Coronary artery (tissue), 2 donors: ENCODE results near the gene ZNF32.
"Not testable (repeated sequence)": the region's sequence is repeated elsewhere in the genome, so short reads cannot be mapped to it uniquely, and the experiment has no call there.

Experiments used
- DNase-seq: peaks from one replicate; pipeline ENCODE4 v3.0.0-alpha.2; 2017; ENCODE audit warnings: low spot score
- H3K27ac ChIP-seq, 2 donors: fragments of 200-600 bp; sonication (generic); one replicate each; pipeline ENCODE4 v1.5.1; 2016 to 2019
- H3K4me3 ChIP-seq: fragments of 200-600 bp; sonication (generic); 2 replicates; pipeline ENCODE4 v1.5.1; 2016; ENCODE audit warnings: mild to moderate bottlenecking, moderate library complexity
- CTCF ChIP-seq: fragments of 200-600 bp; sonication (generic); IDR thresholded peaks from one replicate; pipeline ENCODE4 v1.5.1; 2019; ENCODE audit warnings: antibody characterized with exemption

The ZNF32 gene

DNA sequence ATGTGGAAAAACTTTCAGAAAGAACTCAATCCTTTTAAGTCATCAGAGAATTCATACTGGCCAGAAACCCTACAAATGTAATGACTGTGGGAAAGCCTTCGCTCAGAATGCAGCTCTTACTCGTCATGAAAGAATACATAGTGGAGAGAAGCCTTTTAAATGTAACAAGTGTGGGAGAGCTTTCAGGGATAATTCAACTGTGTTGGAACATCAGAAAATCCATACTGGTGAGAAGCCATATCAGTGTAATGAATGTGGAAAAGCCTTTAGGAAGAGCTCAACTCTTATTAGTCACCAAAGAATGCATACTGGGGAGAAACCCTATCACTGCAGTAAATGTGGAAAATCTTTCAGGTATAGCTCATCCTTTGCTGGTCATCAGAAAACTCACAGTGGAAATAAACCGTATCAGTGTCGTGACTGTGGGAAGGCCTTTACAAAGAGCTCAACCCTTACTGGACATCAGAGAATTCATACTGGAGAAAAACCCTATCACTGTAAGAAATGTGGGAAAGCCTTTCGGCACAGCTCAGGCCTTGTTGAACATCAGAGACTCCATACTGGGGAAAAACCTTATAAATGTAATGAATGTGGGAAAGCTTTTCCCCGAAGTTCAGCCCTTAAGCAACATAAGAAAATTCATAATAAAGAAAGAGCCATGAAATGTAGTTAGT, 31.8 kb downstream of the ZNF32 start:
- Histone ChIP-seq H3K27ac (no peak overlapping the region), H3K4me3 (no peak overlapping the region)
- no peak for DNase-seq
- no peak for TF ChIP-seq CTCF

DNA sequence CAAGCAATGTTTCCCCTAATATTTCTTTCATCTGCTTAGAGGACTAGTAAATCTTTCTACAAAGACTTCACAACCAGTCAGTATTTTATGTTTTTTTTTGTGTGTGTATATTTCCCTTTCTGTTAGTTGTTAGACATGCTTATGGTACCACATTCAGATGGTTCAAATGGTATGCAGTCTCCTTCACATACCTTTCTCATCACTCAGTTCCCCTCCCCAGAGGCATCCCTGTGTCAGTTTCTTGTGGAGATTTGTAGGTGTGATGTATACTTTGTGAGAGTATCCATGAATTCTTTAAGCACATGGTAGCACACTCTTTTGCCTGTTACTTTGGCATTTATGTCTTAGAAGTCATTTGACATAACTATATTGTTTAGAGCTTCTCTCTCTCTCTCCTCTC, 38.0 kb downstream of the ZNF32 start:
- Histone ChIP-seq H3K4me3 (no peak overlapping the region), H3K27ac (no peak overlapping the region)
- no peak for TF ChIP-seq CTCF
- DNase-seq: no peak

DNA sequence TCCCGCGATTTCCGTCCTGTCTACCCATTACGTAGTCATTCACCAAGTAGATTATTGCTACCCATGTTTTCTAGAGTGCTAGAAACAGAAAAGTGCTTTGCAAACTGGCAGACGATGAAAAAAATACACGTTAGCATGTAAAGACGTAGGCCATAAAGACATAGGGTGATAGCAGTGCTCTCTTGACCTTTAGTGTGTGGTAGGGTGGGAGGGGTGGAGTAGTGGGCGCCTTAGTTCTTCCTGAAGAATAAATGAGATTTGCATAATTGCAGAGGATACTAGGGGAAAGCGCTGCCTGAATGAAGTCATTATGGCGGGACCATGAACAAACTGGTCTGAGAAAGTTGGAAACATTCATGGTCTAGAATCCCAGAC, 41.5 kb downstream of the ZNF32 start:
- Histone ChIP-seq H3K4me3 (peak overlapping the region; percentile 100), H3K27ac (no peak overlapping the region)
- no peak for TF ChIP-seq CTCF
- no peak for DNase-seq

DNA sequence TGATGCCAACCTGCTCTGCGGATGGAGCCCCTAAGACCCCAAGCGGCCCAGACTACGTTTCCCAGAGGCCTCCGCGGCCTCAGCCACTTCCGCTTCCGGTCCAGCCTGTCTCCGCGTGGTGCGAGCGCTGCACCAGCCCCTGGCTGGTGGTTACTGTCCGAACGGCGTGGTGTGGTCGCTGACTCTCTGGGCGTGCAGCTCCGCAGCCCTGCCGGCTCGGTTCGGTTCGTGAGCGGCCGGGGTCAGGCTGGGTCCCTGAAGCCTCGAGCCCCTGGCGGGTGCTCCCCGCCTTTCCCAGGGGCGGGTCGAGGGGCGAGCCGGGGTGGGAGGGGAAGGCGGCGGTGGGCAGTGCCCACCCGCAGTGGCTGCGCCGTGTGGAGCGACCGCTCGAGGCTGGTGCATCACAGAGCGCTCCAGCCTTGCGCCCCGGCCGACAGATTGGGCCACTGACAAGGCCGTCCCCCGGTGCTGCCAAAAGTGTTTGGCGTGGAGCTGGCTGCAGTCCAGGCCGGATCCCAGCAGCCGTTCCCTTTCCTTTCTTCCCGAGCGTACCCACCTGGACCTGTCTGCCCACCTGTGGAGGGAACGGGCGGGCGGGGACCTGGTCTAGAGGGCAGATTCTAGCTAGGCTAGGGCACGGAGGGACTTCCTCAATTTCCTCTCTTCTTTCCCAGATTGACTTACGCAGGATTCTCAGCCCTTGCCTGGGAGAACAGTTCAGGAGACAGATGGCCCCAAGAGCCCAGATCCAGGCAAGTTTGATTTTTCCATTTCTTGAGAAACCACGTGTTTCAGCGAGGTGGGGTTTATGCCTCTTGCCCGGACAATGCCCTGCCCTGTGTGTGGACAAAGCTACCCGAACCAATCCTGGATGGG, 42.1 kb downstream of the ZNF32 start, which contains the start of gene ZNF485:
TSS of gene ZNF485 (plus strand) at position 116 of the 876 bp plus-strand sequence. CDS start at position 729, 613 bp downstream.
- no peak for TF ChIP-seq CTCF
- peak; percentile 79 for DNase-seq
- Histone ChIP-seq H3K27ac (peak within 1 kb of the TSS; percentile 19 to 85), H3K4me3 (peak within 1 kb of the TSS; percentile 100)

DNA sequence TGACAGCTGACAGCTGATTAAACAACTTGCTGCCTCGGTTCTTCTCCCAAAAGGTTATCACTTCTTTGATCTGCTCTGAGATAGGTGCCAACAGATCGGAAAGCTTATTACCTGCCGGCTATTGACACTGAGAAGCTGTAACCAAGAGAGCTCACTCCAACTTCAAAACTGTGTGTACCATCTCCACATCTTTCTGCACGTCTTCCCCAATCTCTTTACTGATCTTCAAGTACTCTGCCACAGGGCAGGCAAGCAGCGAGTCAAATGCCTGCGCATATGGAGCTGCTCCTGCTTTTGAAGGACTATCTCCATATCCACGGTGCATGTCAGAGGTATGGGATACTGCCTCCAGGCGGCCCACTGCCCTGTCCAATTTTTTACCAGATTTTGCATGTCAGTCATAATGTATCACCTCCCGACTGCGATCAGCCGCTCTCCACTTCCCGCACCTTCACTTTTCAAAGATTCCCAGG, 42.8 kb downstream of the ZNF32 start:
- peak overlapping the region; percentile 100 for H3K4me3 ChIP-seq
- H3K27ac ChIP-seq: peak overlapping the region; percentile 19 to 85
- no peak for DNase-seq
- no peak for TF ChIP-seq CTCF

GRCh38 chr10:43601576-43601975, 47.1 kb downstream of the ZNF32 start:
- H3K4me3 ChIP-seq, H3K27ac ChIP-seq, DNase-seq: not testable (repeated sequence)

- no peak overlapping the region for H3K4me3 ChIP-seq
- no peak for TF ChIP-seq CTCF
- DNase-seq: no peak
- H3K27ac ChIP-seq: no peak overlapping the region
Observed at GRCh38 chr10:43599333-43599732, 49.3 kb downstream of the ZNF32 start.
